ENCODE results near the gene AQP1. TPM values are rescaled to one million over a fixed set of nuclear protein-coding genes. Genes with fewer than 3 reads are reported as not detected.

The AQP1 gene
- total RNA-seq, 1 experiment from 2014 or later, result 8.2 TPM

DNA sequence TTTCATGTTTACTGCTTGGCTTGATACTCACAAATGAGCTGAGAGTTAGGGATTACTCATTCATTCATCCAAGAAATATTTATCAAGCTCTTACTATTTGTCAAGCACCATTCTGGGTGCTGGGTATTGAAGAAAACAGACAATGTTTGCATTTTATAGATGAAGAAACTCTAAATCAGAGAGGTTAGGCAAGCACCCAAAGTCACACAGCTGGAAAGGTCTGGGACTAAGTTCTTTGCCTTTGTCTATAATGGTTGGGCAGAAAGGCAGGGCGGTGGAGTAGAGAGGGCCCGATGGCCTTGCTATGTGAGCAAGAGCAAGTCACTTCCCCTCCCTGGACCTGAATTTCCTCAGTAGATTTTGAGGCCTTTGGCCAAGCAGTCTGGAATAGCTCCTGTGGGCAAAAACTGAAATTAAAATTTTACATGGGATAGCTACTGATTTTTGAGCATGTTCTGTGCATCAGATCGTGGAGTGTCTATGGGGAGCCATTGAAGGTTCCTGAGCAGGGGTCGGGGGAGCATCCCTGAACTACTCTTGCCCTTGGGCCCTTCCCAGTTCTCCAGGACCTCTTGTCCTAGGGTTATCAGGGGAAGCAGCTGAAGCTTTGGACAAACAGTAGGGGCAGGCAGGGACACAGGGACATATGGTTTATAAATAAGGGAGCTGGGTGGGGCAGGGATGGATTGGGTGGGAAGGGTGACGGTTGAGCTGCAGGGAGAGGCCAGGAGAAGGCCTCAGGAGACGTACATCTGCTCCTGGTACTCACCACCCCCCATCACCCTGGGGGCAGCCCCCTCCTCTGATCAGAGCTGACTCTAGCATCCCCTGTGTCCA, 23.3 kb downstream of the AQP1 start:
- DNase-seq (ENCODE audit: low spot score), result no peak

DNA sequence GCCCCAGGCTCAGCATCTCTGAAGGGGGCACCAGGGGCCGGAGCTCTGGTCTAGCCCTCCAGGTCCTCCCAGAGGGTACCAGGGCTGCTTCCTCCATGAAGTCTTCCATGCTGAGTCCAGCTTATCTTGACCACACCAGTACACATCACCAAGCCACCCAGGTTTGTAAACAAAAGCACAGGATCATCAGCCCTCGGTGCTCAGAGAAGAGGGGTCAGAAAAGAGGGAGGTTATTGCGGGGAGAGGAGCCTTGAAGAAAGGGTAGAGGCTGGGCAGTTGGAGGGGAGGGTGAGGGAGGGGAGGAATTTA, 23.9 kb downstream of the AQP1 start:
- DNase-seq (ENCODE audit: low spot score), result no peak

DNA sequence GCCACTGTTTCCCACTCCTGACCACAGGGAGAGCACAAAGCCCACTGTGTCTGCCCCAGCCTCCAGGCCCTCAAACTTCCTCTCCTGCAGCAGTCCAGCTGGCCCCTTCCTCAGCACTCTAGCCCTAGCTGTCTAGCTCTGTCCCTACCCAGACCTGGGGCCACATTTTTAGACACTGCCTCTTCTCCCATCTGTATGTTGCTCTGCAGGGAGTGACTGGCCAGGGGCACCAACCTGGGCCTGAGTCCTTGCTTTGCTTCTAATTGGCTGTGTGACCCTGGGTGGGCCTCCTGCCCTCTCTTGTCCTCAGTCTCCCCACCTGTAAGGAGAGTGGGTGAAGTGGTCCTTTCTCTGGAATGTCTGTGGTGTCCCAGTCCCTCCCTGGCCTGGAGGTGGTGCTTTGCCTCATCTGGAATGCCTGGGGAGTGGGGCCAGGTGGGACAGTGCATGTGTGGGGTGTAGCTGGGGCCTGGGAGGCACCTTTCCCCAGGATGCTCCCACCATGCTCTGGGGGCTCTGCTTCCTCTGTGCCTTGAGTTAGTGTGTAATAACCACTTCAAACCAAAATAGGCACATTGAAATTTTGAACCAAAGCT, 25.1 kb downstream of the AQP1 start:
- peak; percentile 29 for DNase-seq (ENCODE audit: low spot score)

DNA sequence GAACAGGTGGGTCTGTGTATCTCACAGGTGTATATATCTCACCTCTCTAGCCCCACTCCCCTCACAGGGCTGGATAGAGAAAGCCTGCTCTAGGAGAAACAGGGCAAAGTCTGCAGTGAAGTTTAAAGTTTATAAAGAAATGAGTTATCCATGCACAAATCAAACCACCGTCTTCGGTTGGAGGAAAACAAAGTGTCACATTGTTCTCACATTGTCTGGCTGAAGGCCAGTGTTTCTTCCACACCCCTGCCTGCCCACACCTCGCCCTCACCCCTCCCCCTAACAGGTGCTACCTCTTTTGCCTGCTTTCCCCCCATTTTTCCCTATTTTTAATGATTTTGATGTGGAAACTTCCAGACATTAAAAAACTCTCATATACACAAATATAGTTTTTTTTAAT, 25.8 kb downstream of the AQP1 start:
- peak; percentile 88 for DNase-seq (ENCODE audit: low spot score)

- peak; percentile 95 for DNase-seq (ENCODE audit: low spot score)
Observed at GRCh38 chr7:30938435-30939316, 27.0 kb downstream of the AQP1 start.

DNA sequence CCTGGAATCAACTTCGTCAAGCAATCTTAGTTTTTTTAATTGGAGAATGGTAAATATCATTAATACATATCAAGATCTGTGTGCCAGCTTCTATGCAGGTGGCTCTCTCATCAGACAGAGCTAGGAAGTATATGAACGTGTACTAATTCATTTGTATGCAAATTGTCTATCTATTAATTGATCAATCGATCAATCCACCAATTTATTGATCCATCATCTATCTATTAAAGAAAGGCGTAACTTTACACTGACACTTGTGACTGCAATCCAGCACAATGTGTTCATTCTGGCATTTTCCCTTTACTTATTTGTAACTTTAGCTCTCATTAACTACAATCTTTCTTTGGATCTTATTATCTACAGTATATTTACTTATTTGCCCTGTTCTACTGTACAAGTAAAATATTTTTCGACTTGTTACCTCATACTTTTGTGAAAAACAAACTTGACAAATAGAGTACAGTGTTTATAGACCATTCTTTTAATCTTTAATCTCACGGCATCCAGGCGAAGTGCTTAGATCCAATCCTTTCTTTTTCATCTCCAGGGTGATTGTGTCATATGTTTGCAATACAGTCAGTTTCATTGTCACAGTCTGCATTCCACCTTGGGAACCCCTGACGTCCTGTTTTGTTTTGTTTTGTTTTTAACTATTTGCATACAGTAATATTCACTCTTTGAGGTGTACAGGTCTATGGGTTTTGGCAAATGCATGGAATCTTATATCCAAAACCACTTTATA, 30.1 kb downstream of the AQP1 start:
- peak; percentile 75 for DNase-seq (ENCODE audit: low spot score)

GRCh38 chr7:30950197-30950596, 38.5 kb downstream of the AQP1 start:
- peak; percentile 37 for DNase-seq (ENCODE audit: low spot score)

GRCh38 chr7:30954914-30955313, 43.3 kb downstream of the AQP1 start:
- DNase-seq (ENCODE audit: low spot score), result no peak

GRCh38 chr7:30956704-30957103, 45.1 kb downstream of the AQP1 start:
- no peak for DNase-seq (ENCODE audit: low spot score)

DNA sequence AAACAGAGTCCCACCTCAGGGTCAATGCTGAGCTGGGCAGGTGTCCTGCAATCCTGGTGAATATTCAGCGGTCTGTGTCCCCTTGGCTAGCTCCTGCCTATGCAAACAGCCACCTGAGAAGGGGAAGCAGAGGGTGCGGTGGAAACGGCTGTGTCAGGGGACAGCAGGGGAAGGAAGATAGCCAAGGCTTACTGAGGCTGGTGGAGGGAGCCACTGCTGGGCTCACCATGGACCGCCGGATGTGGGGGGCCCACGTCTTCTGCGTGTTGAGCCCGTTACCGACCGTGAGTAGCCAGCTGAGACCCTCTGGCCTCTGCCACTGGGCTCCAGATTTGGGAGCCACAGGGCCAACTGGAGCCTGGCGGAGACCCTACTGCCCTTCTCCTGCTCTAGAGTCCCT, 52.2 kb downstream of the AQP1 start, which contains the start of gene GHRHR:
TSS of gene GHRHR (plus strand) at position 112 of the 400 bp plus-strand sequence. CDS start at position 228, 116 bp downstream.
- no peak for DNase-seq (ENCODE audit: low spot score)

GRCh38 chr7:30965372-30965771, 53.7 kb downstream of the AQP1 start:
- no peak for DNase-seq (ENCODE audit: low spot score)

GRCh38 chr7:30965883-30966282, 54.2 kb downstream of the AQP1 start:
- DNase-seq (ENCODE audit: low spot score), result no peak

DNA sequence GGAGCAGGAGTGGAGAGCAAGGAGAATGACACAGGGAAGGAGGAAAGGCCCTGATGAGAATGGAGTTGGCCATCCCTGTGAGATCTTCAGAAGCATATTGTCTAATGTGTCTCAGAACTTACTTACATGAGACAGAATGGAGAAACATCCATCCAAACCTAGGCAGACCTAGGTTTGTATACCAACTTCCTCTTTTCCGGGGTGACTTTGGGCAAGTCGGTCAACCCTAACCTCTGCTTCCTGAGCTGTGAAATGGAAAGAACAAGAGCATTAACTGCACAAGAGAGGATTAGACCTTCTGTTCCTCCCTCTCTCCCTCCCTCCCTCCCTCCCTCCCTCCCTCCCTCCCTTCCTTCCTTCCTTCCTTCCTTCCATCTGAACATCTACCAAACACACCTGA, 56.6 kb downstream of the AQP1 start:
- DNase-seq (ENCODE audit: low spot score), result no peak

GRCh38 chr7:30968747-30969603, 57.3 kb downstream of the AQP1 start:
- DNase-seq (ENCODE audit: low spot score), result peak; percentile 21

- no peak for DNase-seq (ENCODE audit: low spot score)
Observed at GRCh38 chr7:30969604-30969970, 57.9 kb downstream of the AQP1 start.

DNA sequence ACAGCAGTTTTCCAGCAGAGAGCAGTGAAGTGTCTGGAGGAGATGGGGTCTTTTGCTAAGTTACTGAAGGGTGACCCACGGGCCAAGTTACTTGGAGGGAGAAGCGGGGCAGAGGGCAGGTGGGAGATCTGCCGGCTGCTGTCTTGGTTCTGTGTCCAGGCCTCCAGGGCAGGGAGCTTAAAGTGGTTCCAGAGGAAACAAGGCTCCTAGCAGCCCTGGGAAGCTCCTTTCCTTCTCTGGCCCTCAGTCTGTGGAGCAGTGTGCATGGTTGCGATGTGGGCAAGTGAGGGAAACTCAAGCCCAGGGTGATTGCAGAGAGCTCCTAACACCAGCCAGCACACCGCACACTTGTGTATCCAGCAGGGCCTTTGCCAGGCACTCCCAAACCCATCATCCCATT, 58.4 kb downstream of the AQP1 start:
- no peak for DNase-seq (ENCODE audit: low spot score)

DNA sequence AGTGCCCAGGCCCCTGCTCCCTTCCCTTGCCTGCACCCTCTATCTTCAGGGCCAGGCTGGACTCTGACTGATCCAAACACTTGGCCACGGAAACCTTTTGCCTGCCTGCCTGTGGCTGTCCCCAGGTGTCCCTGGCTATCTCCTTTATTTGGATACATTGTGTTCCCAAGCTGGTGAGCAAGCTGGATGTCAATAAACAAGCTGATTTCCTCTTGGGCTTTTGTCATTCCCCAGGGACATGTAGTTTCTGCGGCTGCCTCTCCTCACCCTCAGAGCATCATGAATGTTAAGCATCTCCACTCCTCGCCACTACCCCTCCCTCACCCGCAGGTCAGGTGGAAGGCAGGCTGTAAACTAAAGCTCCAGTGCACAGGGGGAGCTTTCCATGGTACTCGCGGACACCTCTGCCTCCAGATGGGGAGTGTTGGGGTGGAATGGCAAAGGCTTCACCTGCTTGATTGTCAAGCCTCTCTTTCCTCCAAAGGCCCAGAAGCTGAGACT, 59.0 kb downstream of the AQP1 start:
- no peak for DNase-seq (ENCODE audit: low spot score)

GRCh38 chr7:30971440-30971839, 59.8 kb downstream of the AQP1 start:
- DNase-seq (ENCODE audit: low spot score), result no peak

DNA sequence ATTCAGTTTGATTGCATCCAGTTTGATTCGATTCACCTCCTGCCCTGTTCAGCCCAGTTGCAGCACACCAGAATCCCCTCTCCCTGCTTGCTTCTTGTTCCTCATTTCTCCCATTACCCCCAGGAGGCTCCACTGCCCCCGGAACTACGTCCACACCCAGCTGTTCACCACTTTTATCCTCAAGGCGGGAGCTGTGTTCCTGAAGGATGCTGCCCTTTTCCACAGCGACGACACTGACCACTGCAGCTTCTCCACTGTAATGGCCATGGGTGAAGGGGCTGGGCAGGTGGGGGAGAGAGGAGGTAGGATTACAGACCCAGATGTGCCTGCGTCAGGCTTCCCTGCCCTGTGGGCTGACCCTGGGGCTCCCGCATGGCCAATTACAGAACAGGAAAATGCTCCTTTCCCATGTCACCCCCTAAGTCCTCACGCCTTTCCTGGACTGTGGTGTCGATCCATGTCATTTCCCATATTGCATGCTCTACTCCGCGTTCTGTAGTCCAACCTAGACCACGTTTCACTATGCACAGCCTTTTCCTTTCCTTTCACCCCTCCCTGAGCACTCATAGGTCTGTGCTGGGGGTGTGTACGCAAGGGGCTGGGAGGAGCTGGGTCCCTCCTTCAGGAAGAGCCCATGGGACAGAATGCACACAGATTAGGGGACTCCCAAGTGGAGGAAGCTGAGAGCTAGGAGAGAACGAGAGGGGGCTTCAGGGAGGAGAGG, 60.3 kb downstream of the AQP1 start:
- DNase-seq (ENCODE audit: low spot score), result no peak

DNA sequence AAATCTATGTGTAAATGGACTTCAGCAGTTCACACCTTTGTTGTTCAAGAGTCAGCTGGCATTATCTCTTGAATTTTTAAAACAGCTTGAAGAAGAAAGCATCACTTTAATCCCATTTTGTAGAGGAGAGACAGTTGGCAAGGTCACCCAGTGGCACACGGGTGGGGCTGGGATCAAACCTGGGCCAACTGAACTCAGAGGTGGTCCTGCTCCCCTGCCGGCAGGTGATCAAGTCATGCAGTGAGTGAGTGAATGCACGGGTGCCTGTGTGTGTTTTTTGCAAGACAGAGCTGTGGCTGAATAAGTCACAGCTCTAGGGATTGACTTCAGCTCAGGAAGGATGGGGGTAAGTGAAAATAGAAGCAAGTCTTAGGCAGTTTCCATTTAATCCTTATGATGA, 61.6 kb downstream of the AQP1 start:
- DNase-seq (ENCODE audit: low spot score), result no peak
